Fibroblast of skin of scalp (primary cell): ENCODE results near the gene PSMD2.
A peak's percentile ranks its signal among the peaks of the same experiment; 100 is the strongest.

Source experiments
- DNase-seq: peaks from one replicate; pipeline ENCODE4 v3.0.0-alpha.2; 2013

Gene PSMD2

DNA sequence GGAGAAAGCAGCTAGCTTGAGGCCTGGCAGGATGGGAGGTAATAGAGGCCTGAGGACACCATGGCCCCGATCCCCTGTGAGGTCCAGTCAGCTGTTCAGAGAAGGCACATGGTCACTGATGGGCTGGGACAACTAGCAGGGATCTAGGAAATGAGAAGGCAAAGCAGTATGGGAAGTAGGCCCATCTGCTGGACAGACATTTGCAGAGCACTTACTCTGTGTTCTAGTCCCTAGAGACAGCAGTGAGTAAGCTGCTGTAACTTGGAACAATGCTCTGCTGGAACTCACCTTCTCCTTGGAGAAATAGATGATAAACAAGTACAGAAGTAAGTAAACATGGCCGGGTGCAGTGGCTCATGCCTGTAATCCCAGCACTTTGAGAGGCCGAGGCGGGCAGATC lies 16.1 kb upstream of the PSMD2 start:
- DNase-seq: no peak

DNA sequence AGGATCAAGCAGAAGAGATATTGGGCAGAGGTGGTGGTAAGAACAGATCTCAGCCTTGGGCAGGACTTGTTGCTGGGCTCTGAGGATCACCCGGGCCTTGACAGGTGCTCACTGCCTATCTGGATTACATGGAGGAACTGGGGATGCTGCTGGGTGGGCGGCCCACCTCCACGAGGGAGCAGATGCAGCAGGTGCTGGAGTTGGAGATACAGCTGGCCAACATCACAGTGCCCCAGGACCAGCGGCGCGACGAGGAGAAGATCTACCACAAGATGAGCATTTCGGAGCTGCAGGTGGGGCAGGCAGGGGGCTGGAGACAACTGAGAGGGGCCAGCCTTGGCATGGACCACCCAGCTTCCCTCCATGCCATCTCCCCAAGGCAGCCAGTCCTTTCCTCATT lies 15.4 kb upstream of the PSMD2 start:
- no peak for DNase-seq

- peak; percentile 67 for DNase-seq
Measured at GRCh38 chr3:184284696-184285095, 14.3 kb upstream of the PSMD2 start.

GRCh38 chr3:184289426-184289938 lies 9.6 kb upstream of the PSMD2 start:
- DNase-seq: peak; percentile 53

DNA sequence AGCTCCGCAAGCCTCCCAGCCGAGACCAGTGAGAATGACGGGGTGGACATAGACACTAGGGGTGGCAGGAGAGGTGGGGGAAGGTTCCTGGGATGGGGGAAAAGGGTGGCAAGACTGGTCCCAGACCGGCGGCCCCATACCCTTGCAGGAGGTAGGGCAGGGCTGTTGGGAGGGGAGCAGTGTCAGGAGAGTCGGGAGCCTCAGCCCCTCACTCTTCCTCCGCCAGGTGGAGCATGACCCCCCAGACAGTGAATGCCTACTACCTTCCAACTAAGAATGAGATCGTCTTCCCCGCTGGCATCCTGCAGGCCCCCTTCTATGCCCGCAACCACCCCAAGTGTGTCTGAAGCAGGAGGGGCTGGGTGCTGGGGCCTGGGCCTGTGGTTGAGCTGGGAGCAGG lies 8.7 kb upstream of the PSMD2 start:
- DNase-seq: no peak

DNA sequence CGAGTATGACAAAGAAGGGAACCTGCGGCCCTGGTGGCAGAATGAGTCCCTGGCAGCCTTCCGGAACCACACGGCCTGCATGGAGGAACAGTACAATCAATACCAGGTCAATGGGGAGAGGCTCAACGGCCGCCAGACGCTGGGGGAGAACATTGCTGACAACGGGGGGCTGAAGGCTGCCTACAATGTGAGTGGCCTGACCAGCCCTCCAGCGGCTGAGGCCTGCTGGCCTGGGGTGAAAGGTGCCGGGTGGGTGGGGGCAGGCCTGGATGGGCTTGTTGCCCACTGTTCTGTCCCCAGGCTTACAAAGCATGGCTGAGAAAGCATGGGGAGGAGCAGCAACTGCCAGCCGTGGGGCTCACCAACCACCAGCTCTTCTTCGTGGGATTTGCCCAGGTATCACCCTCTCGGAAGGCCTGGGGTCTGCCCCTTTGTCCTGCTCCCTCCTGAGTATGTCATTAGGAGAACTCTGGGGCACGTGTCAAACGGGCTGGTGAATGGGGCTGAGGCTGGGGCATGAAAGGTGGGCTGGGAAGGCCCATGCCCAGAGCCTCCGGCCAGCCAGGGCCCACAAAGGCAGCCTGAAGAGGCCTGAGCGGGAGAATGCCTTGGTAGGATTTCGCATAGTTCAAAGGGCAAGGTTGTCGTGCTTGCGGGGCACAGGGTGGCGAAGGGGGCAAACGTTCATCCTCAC lies 7.8 kb upstream of the PSMD2 start:
- no peak for DNase-seq

DNA sequence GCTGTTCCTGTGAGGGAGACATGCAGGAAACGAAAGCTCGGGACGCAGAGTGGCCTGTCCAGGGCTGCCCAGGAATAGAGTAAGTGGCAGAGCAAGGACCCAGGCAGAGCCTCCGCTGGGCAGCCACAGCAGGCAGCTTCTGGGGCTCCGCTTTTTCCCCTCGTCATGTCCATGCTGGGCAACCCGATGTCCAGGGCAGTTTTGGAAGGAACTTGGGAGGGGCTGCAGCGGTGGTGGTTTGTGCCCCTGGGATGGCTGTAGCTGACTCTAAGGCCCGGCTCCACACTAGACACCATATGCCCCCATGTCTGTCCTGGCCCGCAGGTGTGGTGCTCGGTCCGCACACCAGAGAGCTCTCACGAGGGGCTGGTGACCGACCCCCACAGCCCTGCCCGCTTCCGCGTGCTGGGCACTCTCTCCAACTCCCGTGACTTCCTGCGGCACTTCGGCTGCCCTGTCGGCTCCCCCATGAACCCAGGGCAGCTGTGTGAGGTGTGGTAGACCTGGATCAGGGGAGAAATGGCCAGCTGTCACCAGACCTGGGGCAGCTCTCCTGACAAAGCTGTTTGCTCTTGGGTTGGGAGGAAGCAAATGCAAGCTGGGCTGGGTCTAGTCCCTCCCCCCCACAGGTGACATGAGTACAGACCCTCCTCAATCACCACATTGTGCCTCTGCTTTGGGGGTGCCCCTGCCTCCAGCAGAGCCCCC lies 7.1 kb upstream of the PSMD2 start:
- no peak for DNase-seq

DNA sequence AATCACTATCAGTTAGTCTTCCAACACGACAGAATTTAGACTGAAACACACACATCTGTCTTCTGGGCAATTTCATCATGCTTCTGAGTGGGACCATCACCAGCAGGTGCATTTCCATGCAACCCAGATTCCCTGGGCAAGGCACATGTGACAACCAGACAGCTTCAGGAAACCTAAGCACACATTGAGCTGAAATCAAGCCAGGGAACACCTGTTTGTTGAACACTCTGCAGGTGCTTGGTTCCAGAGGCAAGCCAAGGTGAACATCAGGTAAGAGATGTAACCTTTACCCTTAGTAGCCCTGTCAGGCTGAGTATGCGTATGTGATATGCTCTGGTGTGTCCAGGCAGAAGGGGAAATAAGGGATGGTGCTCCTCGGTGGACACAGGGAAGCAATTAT lies 3.3 kb upstream of the PSMD2 start:
- no peak for DNase-seq

DNA sequence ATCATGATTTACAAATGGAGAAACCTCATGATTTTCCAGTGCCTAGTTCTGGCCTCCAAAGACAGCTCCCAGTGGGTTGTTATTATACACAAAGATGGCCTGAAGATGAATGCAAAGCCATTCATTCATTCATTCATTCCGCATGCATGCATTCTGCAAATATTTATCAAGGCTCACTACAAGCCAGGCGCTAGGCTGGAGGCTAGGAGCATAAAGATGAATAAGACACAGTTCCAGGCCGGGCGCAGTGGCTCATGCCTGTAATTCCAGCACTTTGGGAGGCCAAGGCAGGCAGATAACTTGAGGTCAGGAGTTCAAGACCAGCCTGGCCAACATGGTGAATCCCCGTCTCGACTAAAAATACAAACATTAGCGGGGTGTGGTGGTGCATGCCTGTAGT lies 2.4 kb upstream of the PSMD2 start:
- DNase-seq: no peak

DNA sequence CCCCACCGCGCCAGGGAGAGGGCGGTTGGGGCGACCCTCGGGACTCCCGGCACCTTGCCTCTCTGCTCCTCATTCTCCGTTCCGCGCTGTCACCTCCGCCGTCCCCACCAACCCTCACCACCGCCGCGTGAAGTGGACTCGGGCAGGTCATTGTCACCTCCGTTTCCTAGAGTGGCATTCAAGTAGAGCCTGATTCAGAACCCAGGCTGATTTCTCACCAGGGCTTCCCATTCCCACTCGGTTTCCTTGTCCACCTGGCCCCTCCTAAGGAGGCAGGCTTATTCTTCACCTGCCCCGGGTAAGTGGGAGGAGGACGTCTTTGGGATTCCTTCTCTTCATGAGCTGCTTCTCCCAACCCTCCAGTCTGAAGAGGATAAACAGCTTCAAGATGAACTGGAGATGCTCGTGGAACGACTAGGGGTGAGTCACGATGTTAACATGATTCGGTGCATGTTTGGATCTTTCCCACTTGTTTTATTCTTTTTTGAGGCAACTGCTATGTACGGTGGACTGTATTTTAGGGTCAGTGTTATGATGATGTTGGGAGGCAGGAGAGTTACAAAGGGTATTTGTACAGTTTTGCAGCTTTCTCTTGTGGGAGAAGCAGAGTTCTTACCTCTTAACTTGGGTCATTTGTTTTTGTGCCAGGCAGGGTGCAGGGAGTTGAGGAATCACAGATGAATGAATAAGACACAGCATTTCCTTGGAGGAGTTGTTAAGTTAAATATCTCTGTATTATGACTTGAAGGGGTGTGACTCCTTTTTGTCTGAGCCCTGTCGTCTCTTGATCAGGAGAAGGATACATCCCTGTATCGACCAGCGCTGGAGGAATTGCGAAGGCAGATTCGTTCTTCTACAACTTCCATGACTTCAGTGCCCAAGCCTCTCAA lies 692 bp downstream of the PSMD2 start:
- DNase-seq: no peak

- DNase-seq: peak; percentile 27
Measured at GRCh38 chr3:184300378-184300720, 1.3 kb downstream of the PSMD2 start.

DNA sequence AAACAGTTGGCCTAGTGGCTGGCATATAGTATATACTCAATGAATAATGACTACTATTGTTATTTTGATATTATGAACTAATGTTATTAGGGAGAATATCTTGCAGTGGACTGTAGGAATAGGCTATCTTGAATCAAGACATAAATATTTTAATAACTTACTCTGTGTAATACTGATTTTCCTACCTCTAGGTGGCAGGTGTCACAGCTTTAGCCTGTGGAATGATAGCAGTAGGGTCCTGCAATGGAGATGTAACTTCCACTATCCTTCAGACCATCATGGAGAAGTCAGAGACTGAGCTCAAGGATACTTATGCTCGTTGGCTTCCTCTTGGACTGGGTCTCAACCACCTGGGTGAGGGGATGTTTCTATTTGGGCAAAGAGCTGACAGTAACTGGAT lies 6.5 kb downstream of the PSMD2 start:
- peak; percentile 22 for DNase-seq

DNA sequence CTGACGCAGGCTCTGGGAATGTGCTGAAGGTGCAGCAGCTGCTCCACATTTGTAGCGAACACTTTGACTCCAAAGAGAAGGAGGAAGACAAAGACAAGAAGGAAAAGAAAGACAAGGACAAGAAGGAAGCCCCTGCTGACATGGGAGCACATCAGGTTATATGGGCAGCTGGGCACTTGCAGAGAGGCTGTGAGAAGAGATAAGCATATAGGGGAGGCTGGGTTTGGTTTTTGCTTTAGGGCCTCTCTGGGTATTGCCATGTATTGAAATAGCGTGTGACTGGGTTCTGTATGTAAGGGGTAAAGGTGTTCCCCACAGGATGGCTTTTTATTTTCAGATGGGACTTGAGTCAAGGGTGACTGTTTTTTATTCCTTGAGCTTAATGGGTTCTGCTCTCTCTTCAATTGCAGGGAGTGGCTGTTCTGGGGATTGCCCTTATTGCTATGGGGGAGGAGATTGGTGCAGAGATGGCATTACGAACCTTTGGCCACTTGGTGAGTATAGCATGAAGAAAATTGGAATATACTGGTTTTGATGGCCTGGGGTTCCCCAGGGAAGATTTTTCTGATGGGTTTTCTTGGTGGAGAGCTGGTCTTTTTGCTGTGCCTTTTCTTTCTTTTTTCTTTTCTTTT lies 7.4 kb downstream of the PSMD2 start:
- no peak for DNase-seq

DNA sequence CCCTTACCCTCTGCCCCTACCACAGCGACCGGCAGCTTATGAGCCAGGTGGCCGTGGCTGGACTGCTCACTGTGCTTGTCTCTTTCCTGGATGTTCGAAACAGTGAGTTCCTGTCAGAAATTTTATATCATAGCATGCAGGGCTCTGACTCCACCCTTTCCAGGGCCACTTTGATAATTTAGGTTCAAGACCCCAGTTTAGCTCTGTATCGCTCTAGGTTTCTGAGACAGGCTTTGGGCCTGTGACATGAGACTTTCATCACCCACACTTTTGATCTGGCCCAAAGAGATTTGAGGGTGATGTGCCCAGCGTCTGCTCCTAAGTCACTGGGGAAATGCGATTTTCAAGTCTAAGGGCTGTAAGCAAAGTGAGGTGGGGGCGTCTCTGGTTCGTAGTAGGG lies 8.9 kb downstream of the PSMD2 start:
- no peak for DNase-seq

GRCh38 chr3:184308744-184309143 lies 9.7 kb downstream of the PSMD2 start:
- no peak for DNase-seq

DNA sequence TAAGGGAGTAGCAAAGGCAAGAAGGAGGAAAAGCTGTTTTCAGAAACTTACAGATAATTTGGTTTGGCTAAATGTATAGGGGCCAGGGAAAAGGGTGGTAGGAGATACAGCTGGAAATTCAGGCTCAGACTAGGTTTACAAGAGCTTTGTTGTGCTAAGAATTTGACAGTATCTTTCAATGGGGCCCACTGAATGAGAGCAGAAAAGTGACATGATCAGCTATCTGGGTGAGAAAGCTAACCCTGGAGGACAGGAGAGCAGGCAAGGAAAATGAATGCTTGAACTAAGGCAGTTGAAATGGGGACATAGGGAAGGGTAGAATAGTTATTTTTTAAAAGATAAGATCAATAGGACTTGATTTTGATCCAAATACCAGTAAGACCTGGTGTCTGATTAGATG lies 12.6 kb downstream of the PSMD2 start:
- DNase-seq: no peak

- DNase-seq: peak; percentile 95
Measured at GRCh38 chr3:184314363-184314699, 15.3 kb downstream of the PSMD2 start, which contains the start of gene EIF4G1. TSS of gene EIF4G1 (plus strand) at chr3:184314606. CDS start at chr3:184315797, 1,191 bp downstream.

- peak; percentile 87 for DNase-seq
Measured at GRCh38 chr3:184314700-184315542, 15.9 kb downstream of the PSMD2 start.

GRCh38 chr3:184315543-184315867 lies 16.5 kb downstream of the PSMD2 start:
- DNase-seq: peak; percentile 18

- no peak for DNase-seq
Measured at GRCh38 chr3:184315871-184316661, 17.0 kb downstream of the PSMD2 start.

- no peak for DNase-seq
Measured at GRCh38 chr3:184316792-184317191, 17.8 kb downstream of the PSMD2 start.
